K562 (cell line): ENCODE results near the gene MANF.

Source experiments
- BDP1 ChIP-seq: IDR thresholded peaks from 3 replicates; pipeline ENCODE4 v1.6.1; 2011; ENCODE audit not compliant: insufficient read length, insufficient read depth
- CEBPB ChIP-seq: fragments of 450-650 bp; IDR thresholded peaks from 2 replicates; pipeline ENCODE4 v1.6.1; 2016; ENCODE audit warnings: missing genetic modification characterization, missing compliant biosample characterization
- GTF3C2 ChIP-seq: IDR thresholded peaks from 3 replicates; pipeline ENCODE4 v1.6.1; 2011; ENCODE audit warnings: borderline replicate concordance, mild to moderate bottlenecking, moderate library complexity; ENCODE audit not compliant: insufficient read length; ENCODE audit errors: extremely low read depth
- RAD21 ChIP-seq, 2 experiments: fragments of 250-450 bp in 1 of 2; fragments of 450-650 bp in 1 of 2; sonication (Bioruptor Pico) in 1 of 2; formaldehyde crosslinking in 1 of 2; IDR thresholded peaks in 1 of 2; conservative IDR thresholded peaks in 1 of 2; 2 replicates each; pipeline versions ENCODE4 v1.4.0 to v1.8.0; 2020 to 2022; ENCODE audit warnings: mild to moderate bottlenecking in 2 of 2, moderate library complexity in 1 of 2
- RCOR1 ChIP-seq, 2 experiments: IDR thresholded peaks; 2 replicates each; pipeline ENCODE4 v1.6.1; 2012; ENCODE audit warnings: low read depth in 2 of 2, low read length in 2 of 2, borderline replicate concordance in 1 of 2, improper control_type of control experiment in 1 of 2
- SETDB1 ChIP-seq: IDR thresholded peaks from one replicate; pipeline ENCODE4 v1.6.1; 2012; ENCODE audit warnings: low read length, control low read depth, inconsistent platforms
- TEAD1 ChIP-seq, 2 experiments: fragments of 450-650 bp in 1 of 2; sonication (generic) in 1 of 2; formaldehyde crosslinking; IDR thresholded peaks; 2 replicates each; pipeline versions ENCODE4 v1.4.0 to v1.8.0; 2020 to 2022; ENCODE audit warnings: mild to moderate bottlenecking in 2 of 2, missing genetic modification reagents in 1 of 2
- ZNF232 ChIP-seq: sonication (generic); formaldehyde crosslinking; IDR thresholded peaks from 2 replicates; pipeline ENCODE4 v1.8.0; 2022; ENCODE audit warnings: mild to moderate bottlenecking, missing genetic modification reagents

GRCh38 chr3:51354731-51355615 is 30.1 kb upstream of the MANF start:
- no peak for TF ChIP-seq CEBPB (tag)
- no peak for TF ChIP-seq TEAD1 (CRISPR knock-in tag; IDR thresholded peaks at IDR 0.05)
- TF ChIP-seq ZNF232 = no peak
- no peak for TF ChIP-seq BDP1
- no peak for TF ChIP-seq RCOR1 (IDR thresholded peaks at IDR 0.05; ENCODE audit: borderline replicate concordance in 1 of 2, low read depth in 2 of 2, low read length in 2 of 2)
- TF ChIP-seq GTF3C2 = no peak
- TF ChIP-seq SETDB1 = no peak
- TF ChIP-seq RAD21 (CRISPR knock-in tag; conservative IDR thresholded peaks at IDR 0.05 in 1 of 2, IDR thresholded peaks at IDR 0.05 in 1 of 2) = no peak
